Neutrophil (primary cell): ENCODE measurements around the gene VIPAS39.
A peak's percentile ranks its signal among the peaks of the same experiment; 100 is the strongest.

Source experiments
- H3K27ac ChIP-seq: fragments of 200-600 bp; sonication (generic); 2 replicates; pipeline ENCODE4 v1.5.1; 2016; ENCODE audit warnings: mild to moderate bottlenecking, moderate library complexity
- H3K27me3 ChIP-seq: fragments of 200-600 bp; sonication (generic); 2 replicates; pipeline ENCODE4 v1.6.0; 2016; ENCODE audit warnings: mild to moderate bottlenecking
- H3K36me3 ChIP-seq: fragments of 200-600 bp; sonication (generic); 2 replicates; pipeline ENCODE4 v1.5.1; 2017
- H3K4me1 ChIP-seq, 2 experiments: fragments of 200-600 bp in 1 of 2; sonication (generic) in 1 of 2; 1 replicate in 1 of 2; 2 replicates in 1 of 2; pipeline versions ENCODE4 v1.5.1 to v1.6.1; 2013 to 2016; ENCODE audit warnings: low read depth in 1 of 2, low read length in 1 of 2, mild to moderate bottlenecking in 1 of 2, moderate library complexity in 1 of 2; ENCODE audit not compliant: control insufficient read depth in 1 of 2, insufficient read depth in 1 of 2
- H3K4me3 ChIP-seq, 2 experiments: fragments of 200-600 bp in 1 of 2; sonication (generic) in 1 of 2; 1 replicate in 1 of 2; 2 replicates in 1 of 2; pipeline ENCODE4 v1.5.1; 2013 to 2016; ENCODE audit warnings: low read depth in 1 of 2, low read length in 1 of 2, mild to moderate bottlenecking in 1 of 2, moderate library complexity in 1 of 2
- H3K9me3 ChIP-seq: fragments of 200-600 bp; sonication (generic); 2 replicates; pipeline ENCODE4 v1.5.1; 2016
- CTCF ChIP-seq: fragments of 200-600 bp; sonication (generic); IDR thresholded peaks from 2 replicates; pipeline ENCODE4 v1.5.1; 2016; ENCODE audit warnings: antibody characterized with exemption

Gene VIPAS39

DNA sequence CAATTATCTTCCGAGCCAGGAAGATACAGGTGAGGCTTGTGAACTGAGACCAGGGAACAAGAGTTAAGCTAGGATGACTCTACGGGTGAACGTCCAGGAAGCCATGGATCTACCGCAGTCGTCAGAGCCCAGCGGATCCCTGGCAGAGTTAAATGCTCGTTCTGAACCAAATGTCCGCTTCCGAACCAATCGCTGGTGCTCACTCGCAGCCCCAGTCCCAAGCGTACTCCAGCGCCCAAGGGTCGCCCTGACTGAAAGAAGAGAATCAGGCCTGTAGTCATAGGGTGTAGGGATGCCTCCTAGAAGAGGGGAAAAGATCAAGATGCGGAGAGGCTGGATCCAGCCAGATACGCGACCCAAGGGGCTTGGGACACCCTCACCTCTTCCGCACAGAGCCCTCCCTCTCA, 283 bp downstream of the VIPAS39 start:
- no peaks in the 10 kb centered on the region for H3K9me3 ChIP-seq
- no peak for TF ChIP-seq CTCF
- H3K36me3 ChIP-seq = peaks cover 37% of the 10 kb centered on the region
- H3K4me1 ChIP-seq = peaks cover 24 to 28% of the 10 kb centered on the region in 2 experiments
- H3K4me3 ChIP-seq = peak overlapping the region; percentile 94 to 95
- peak overlapping the region; percentile 86 for H3K27ac ChIP-seq
- H3K27me3 ChIP-seq = no peaks in the 10 kb centered on the region

DNA sequence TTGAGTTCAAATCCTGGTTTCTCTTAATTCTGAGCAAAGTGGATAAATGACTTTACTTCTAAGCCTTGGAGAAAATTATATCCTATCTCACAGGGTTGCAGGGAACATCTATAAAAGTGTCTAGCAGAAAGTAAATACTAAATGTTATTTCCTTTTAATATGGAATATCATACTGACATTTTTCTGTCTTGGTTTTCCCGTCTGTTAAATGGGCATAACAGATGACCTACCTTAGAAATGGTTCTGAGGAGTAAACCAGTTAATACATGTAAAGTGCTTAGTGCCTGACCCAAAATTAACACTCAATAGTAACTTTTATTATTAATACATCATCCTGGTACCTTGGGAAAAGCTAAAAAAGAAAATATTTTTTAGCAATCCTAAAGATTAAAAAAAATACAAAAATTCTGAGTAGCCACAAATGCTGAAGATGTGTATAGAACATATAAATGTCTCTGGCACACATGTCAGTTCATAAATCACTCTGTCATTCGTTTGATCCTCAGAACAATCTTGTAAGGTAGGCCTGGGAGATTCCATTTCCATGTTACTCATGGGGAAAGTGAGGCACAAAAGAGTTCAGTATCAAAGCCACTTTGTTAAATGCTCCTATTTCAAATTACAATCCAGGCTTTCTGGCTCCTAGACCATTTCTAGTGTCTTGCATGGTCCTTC, 1.3 kb downstream of the VIPAS39 start:
- peaks cover 35% of the 10 kb centered on the region for H3K36me3 ChIP-seq
- peaks cover 24 to 28% of the 10 kb centered on the region in 2 experiments for H3K4me1 ChIP-seq
- H3K27me3 ChIP-seq = no peaks in the 10 kb centered on the region
- peak overlapping the region; percentile 86 for H3K27ac ChIP-seq
- no peak for TF ChIP-seq CTCF
- H3K9me3 ChIP-seq = no peaks in the 10 kb centered on the region
- H3K4me3 ChIP-seq = peak overlapping the region in 1 of 2 experiments; percentile 95

DNA sequence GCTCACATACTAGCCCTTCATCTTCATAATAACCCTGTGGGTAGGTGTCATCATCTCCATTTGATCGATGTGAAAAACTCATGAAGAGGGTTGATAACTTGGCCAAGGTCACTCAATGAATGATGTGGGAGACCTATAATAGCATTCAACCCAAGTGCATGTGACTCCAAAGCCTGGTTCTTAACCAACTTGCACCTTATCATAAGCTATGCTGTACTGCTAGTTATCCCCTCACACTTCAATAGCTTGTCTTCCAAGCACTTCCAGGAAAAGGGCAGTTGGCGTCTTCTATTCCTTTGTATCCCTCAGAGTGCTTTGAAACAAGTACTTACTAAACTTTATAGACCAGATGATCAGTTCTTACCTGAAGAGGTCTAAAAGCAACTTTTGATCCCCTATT, 15.2 kb downstream of the VIPAS39 start:
- Histone ChIP-seq H3K4me3 (no peak overlapping the region), H3K36me3 (peaks cover 89% of the 10 kb centered on the region), H3K27me3 (no peaks in the 10 kb centered on the region), H3K9me3 (no peaks in the 10 kb centered on the region), H3K27ac (no peak overlapping the region), H3K4me1 (no peaks in the 10 kb centered on the region)
- TF ChIP-seq CTCF = no peak

DNA sequence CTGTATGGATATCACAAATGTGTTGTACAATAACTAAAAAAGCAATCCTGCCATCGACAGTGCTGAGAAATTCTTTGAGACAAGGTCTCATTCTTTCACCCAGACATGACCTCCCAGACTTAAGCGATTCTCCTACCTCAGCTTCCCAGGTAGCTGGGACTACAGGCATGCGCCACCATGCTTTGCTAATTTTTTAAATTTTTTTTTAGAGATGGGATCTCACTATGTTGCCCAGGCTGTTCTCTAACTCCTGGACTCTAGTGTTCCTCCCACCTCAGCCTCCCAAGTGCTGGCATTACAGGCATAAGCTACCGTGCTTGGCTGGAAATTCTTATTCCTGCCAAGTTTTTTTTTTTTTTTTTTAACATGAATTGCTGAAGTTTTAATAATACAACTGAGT, 17.5 kb downstream of the VIPAS39 start:
- Histone ChIP-seq H3K27me3 (no peaks in the 10 kb centered on the region), H3K36me3 (peaks cover 89% of the 10 kb centered on the region), H3K9me3 (no peaks in the 10 kb centered on the region), H3K4me1 (no peaks in the 10 kb centered on the region), H3K27ac (no peak overlapping the region), H3K4me3 (no peak overlapping the region)
- no peak for TF ChIP-seq CTCF

DNA sequence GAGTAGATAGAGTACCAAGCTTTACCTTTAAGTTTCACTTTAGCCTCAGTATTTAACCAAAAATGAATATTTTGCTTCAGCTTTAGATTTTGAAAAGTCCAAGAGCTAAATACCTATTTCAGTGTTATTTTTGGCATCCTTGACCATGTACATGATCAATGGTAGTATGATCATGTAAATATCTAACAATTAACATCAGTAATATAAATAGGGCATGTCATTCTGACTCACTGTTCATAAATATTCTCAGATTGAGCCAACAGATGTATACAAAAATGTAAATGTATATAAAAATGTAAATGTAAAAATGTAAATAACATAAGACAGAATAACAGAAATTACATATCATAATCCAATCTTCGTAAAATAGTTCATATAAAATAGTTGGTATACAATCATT, 18.8 kb downstream of the VIPAS39 start:
- H3K27ac ChIP-seq = no peak overlapping the region
- H3K9me3 ChIP-seq = no peaks in the 10 kb centered on the region
- no peak for TF ChIP-seq CTCF
- H3K4me3 ChIP-seq = no peak overlapping the region
- no peaks in the 10 kb centered on the region for H3K4me1 ChIP-seq
- peaks cover 92% of the 10 kb centered on the region for H3K36me3 ChIP-seq
- H3K27me3 ChIP-seq = no peaks in the 10 kb centered on the region
